ENCODE results near the gene LRRC4.

LRRC4 gene

DNA sequence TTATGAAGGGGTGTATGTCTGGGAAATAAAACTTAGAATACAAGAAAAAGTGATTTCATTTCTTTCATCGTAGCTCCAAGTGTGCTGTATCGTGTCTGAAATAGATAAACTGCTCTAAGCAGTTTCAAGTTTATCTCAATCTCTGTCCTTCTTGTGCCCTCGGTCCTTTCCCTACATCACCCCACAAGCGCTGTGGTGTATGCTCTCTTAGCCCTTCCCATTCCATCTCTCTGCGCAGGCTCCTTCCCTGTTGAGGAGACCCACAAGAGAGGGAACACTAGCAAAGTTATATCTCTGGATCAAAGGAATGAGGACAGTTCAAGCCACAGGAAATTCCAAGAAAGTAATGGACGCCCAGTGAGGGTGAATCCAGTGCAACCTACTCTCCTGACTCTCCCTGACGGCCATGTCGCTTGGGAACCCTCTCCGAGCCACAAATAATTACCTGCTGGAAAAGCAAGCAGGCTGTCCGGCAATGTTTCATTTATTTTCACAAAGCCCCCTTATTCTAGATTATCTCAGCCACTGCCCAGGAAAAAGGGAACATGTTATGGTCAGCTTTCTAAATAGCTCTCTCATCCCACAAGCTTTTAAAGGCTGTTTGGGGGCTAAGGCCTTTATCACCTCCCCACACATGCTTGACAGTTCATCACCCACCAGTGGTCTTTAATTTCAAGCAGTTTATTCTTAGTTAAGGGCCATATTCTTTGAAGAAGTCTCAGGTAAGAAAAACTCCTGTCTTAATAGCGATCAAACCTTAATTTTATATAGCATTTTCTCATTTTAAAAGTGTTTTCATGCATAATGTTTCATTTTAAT, 34.8 kb downstream of the LRRC4 start:
- no peak for DNase-seq
- Mint-ChIP-seq H3K27me3 (ENCODE audit: low read depth, poor library complexity) (no peaks in the 10 kb centered on the region), H3K36me3 (ENCODE audit: low read depth) (peaks cover 34% of the 10 kb centered on the region), H3K4me3 (no peak overlapping the region), H3K9me3 (no peaks in the 10 kb centered on the region), H3K27ac (peak overlapping the region; percentile 80), H3K4me1 (peaks cover 52% of the 10 kb centered on the region)
- TF ChIP-seq CTCF (IDR thresholded peaks at IDR 0.05) = no peak

- H3K4me3 Mint-ChIP-seq = no peak overlapping the region
- no peaks in the 10 kb centered on the region for H3K27me3 Mint-ChIP-seq (ENCODE audit: low read depth, poor library complexity)
- peaks cover 34% of the 10 kb centered on the region for H3K36me3 Mint-ChIP-seq (ENCODE audit: low read depth)
- no peaks in the 10 kb centered on the region for H3K9me3 Mint-ChIP-seq
- peaks cover 52% of the 10 kb centered on the region for H3K4me1 Mint-ChIP-seq
- peak overlapping the region; percentile 80 for H3K27ac Mint-ChIP-seq
- no peak for TF ChIP-seq CTCF (IDR thresholded peaks at IDR 0.05)
- DNase-seq = peak; percentile 31
Measured at GRCh38 chr7:127995881-127996215, 35.4 kb downstream of the LRRC4 start.

DNA sequence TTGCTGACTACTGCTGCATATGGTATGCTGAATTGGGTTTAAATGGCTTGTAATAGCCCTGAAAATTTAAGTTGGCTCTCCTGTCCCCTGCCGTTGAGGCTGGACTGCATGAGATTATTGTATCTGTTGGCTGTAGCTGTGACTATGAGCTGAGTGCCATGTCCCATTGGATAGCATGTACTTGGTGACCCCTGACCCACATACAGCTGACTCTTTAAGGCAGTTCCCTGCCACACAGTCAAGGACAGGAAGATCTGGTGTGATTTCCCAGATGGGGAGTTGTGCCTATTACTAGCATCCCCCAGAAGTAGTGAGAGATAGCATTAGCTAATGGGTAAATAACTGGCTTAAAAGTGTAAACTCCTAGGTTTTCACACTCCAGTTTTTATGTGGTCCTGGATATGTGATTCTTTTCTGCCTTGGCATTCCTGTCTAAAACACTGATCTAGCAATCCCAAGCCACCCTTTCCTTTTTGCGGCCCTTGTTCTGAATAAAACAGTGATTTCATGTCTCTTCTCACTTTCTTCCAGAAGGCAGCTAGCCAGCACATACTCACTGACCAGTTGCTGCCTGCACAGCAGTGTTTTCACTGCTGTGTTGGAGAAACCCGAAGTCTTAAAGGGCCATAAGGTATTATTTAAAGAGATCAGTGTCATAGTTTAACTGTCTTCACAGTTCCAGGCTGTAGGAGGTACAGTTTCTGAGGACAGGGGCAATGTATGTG, 35.9 kb downstream of the LRRC4 start:
- H3K4me3 Mint-ChIP-seq = peak overlapping the region; percentile 21
- no peak for DNase-seq
- peak overlapping the region; percentile 80 for H3K27ac Mint-ChIP-seq
- H3K9me3 Mint-ChIP-seq = no peaks in the 10 kb centered on the region
- H3K36me3 Mint-ChIP-seq (ENCODE audit: low read depth) = peaks cover 32% of the 10 kb centered on the region
- no peaks in the 10 kb centered on the region for H3K27me3 Mint-ChIP-seq (ENCODE audit: low read depth, poor library complexity)
- peaks cover 52% of the 10 kb centered on the region for H3K4me1 Mint-ChIP-seq
- no peak for TF ChIP-seq CTCF (IDR thresholded peaks at IDR 0.05)

- Mint-ChIP-seq H3K4me3 (no peak overlapping the region), H3K9me3 (no peaks in the 10 kb centered on the region), H3K36me3 (ENCODE audit: low read depth) (peaks cover 32% of the 10 kb centered on the region), H3K27ac (peak overlapping the region; percentile 62), H3K27me3 (ENCODE audit: low read depth, poor library complexity) (no peaks in the 10 kb centered on the region), H3K4me1 (peaks cover 48% of the 10 kb centered on the region)
- no peak for DNase-seq
- TF ChIP-seq CTCF (IDR thresholded peaks at IDR 0.05) = no peak
Measured at GRCh38 chr7:127993987-127994386, 37.2 kb downstream of the LRRC4 start.

DNA sequence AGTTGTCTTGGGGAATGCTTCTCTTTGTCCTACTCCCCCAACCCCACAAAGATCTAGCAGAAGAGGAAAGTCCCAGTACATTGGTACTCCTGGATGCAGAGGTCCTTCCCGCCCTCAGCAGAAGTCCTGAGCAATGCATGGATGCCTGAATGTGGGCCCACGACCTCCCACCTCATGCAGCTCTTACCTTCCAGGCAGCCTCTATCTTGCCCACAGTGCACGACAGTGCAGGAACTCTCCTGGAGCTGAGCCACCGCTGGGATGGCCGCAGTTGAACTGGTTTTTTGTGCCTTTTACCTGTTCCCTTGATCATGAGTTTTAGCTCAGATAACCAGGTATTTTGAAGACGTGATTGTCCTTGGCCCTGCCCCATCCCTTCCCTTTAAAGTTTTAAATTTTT, 37.9 kb downstream of the LRRC4 start:
- Mint-ChIP-seq H3K27ac (peak overlapping the region; percentile 8), H3K4me3 (no peak overlapping the region), H3K9me3 (no peaks in the 10 kb centered on the region), H3K27me3 (ENCODE audit: low read depth, poor library complexity) (no peaks in the 10 kb centered on the region), H3K4me1 (peaks cover 45% of the 10 kb centered on the region), H3K36me3 (ENCODE audit: low read depth) (peaks cover 32% of the 10 kb centered on the region)
- TF ChIP-seq CTCF (IDR thresholded peaks at IDR 0.05) = no peak
- DNase-seq = no peak
